HG03139 (cell line): Measurements from ENCODE around the gene PHKB.

ENCODE experiments used
- ATAC-seq: cut with Tn5 transposase; IDR thresholded peaks from one replicate; pipeline ENCODE4 v1.9.1; 2021; ENCODE audit not compliant: unreplicated experiment

Gene PHKB

DNA sequence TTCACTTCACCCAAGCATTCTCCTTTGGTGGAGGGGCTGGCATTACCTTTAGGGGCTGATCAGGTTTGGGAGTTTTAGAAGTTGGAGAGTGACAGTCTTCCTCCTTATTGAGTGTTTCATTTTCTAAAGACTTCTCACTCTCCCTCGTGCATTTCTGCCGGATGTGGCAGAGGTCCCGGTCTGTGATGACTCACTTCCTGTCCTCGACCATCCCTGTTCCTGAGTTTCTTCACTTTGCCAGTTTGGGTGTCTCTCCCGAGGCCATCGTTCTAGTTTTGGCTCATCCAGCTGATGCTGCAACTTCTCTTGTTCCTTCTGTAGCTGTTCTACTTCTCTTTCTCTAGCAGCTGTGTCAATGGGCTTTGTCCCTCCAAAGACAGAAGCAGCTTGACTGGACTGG lies 104.3 kb downstream of the PHKB start:
- ATAC-seq, result no peak

- no peak for ATAC-seq
Observed at GRCh38 chr16:47567321-47567720, 106.2 kb downstream of the PHKB start.

DNA sequence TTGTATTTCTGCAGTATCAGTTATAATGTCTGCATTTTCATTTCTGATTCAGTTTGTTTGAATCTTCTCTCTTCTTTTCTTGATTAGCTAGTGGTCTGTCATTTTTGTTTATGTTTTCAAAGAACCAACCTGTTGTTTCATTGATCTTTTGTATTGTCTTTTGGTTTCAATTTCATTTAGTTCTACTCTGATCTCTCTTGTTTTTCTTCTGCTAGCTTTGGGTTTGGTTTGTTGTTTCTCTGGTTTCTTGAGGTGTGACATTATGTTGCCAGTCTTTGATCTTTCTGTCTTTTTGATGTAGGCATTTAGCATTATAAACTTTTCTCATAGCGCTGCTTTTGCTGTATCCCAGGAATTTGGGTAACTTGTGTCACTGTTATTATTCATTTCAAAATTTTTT lies 107.2 kb downstream of the PHKB start:
- ATAC-seq, result no peak

GRCh38 chr16:47571049-47571448 lies 109.9 kb downstream of the PHKB start:
- no peak for ATAC-seq

GRCh38 chr16:47571711-47572110 lies 110.6 kb downstream of the PHKB start:
- no peak for ATAC-seq

- no peak for ATAC-seq
Observed at GRCh38 chr16:47574091-47575054, 113.2 kb downstream of the PHKB start.

DNA sequence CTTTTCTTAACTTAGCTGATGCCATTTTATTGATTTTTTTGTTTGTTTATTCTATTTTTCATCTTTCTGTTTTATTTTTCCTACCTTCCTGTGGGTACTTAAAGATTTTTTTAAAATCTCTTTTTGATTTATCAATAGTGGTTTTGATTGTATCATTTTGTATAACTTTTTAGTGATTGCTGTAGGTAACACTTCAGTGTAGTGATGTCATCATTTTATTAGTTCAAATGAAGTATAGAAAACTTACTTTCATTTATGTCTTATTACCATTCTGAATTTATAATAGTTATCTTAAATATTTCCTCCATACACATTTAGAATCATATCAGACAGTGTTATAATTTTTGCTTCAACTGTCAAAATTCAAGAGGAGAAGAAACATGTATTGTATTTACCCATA lies 115.9 kb downstream of the PHKB start:
- no peak for ATAC-seq

- ATAC-seq, result no peak
Observed at GRCh38 chr16:47578033-47578432, 116.9 kb downstream of the PHKB start.

DNA sequence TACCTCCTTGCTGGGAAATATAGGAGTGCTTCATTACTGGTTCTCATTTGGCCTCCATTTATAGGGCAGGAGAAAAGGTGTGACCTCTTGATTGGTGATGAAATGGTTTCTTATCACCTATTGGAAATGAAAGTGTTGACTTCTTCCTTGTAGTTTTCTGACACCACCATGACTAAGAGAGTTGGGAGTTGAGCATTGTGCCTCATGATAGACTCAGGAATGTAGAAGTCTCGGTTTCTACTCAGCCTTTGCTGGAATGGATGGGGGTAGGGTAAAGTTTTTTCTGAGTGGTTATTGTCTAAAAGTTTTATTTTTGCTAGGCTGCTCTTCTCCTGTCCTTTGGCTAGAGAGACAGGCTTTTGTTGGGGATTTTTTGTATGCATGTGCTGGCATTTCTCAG lies 117.4 kb downstream of the PHKB start:
- ATAC-seq, result no peak

- ATAC-seq, result no peak
Observed at GRCh38 chr16:47581114-47581513, 120.0 kb downstream of the PHKB start.

DNA sequence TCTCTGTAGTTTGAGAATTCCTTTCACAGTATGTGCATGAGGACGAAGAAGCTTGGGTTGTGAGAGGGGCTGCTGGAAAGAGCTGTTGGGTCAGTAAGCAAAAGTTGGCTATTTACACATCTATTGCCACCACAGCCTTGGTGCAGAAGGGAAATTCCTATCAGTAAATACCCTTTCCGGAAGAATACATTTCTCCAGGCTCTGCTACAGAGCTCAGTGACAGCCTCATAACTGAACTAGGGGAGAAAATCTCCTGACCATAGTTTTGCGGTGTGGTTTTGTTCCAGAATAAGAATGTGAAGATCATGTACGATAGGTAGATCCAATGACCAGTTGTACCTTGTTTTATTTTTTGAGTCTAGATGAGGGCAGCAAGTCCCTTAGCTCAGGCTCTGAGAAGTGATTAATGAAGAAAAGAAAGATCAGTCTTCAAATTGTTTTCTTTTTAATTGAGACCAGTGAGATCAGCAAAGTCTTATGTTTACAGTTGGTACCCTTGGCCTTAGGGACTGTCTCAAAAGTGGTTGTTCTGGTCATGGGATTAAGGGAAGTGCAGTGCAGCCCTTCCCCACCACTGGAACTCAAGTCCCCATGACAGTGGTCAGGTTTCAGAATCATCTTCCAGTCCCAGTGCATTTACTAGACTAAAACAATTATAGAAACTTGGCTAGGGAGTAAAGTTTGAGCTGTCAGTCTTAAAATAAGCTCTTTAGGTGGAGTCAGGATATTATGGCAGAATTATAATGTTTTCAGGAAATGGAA lies 123.5 kb downstream of the PHKB start:
- ATAC-seq, result no peak

DNA sequence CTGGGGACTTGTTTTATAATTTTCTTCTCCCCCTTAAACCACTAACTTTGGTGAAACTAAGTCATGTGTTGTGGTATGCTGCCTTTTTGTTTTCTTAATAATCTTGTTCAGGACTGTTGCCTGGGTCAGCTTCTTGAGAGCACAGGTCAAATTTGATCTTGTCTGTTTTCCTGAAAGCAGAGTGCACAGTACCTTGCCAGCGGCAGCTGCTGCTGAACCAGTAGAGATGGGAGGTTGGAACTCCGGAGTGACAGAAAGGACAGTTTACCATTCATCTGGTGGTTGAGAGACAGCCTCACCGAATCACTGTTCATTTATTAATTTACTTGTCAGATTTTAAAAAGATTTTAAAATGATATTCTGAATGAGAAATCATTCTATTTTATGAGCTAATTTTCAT lies 125.0 kb downstream of the PHKB start:
- ATAC-seq, result no peak

GRCh38 chr16:47590472-47590871 lies 129.3 kb downstream of the PHKB start:
- no peak for ATAC-seq

GRCh38 chr16:47592232-47592631 lies 131.1 kb downstream of the PHKB start:
- no peak for ATAC-seq

GRCh38 chr16:47599512-47599911 lies 138.4 kb downstream of the PHKB start:
- ATAC-seq, result no peak

DNA sequence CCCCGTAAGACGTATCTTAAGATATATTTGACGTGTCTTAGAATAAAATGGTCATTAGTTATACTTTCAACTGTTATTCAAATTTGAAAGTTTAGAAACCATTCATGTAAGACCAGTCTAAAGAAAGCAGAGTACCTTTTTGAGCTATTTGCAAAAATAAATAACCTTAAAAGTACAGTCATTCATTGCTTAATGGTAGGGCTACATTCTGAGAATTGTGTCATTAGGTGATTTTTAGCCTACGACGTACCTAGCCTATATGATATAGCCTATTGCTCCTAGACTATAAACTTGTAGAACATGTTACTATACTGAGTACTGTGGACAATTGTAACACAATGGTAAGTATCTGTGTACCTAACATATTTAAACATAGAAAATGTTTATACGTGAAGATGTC lies 139.2 kb downstream of the PHKB start:
- ATAC-seq, result no peak

DNA sequence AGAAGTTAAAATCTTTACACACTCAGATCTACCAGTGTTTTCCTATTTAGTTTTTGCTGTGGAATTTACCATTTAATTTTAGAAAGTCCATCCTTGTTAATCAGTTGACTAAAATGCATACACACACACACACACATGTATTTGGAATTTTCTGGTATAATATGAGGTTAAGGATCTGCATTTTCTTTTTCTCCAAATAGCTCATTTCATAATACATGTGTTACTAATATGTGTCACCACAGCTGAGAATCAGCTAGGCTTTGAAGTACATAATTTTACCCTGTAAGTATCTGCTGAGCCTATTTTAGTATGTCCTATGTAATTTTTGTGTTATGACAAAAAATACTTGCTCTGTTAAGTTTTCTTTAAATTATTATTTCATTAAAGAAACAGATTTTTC lies 143.2 kb downstream of the PHKB start:
- ATAC-seq, result no peak

DNA sequence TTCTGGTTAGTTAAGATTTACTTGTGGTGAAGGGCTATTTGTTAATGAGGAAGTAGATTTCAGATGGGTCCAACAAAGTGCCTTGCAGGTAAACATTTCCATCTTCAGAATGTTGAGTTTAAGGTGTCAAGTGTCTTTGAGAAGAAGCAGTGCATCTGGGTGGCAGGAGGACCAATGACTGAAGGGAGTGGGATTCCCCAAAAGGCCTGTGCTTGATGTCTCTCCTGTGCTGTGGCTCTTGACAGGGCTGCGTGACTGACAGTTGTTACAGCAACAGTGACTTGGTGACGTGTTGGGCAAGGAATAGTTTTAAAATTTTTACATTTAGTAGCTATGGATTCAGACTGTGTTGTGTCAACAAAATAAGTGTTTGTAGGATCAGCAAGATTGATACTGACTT lies 149.9 kb downstream of the PHKB start:
- no peak for ATAC-seq

- no peak for ATAC-seq
Observed at GRCh38 chr16:47611848-47612493, 150.8 kb downstream of the PHKB start.

DNA sequence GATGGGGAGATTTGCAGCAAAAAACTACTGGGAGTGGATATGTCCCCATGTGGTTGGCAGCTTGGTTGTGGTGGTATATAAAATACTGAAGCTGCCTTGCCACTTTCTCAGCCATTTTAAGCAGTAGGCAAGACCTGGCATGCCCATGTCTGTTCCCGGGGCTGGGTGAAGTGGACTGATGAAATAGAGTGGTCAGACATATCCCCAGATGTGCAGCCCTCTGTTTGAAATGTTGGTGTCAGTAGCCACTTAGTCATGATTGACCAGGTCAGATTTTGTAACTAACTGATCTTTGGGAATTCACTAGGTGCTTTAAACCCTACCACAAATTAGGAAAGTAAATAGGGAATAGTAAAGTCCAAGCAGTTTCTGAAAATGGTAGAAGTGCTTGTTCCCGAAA lies 151.6 kb downstream of the PHKB start:
- ATAC-seq, result no peak

DNA sequence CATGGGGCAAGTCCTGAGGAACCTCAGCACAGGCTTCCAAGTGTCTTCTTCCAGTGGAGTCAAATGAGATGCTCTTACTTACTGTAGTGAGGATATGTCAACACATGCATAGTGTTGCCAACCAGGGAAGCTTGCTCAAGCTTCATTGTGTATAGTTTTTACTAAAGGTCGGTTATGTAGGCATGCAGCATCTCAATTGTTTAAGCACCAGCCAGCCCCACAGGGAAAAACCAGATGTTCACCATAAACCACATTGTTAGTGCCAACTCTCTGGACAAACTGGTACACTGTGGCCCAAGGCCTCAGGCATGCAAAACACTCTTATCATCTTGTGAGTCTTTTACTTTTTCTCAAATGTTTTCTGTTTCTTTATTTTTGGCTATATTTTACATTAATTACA lies 152.1 kb downstream of the PHKB start:
- ATAC-seq, result no peak

DNA sequence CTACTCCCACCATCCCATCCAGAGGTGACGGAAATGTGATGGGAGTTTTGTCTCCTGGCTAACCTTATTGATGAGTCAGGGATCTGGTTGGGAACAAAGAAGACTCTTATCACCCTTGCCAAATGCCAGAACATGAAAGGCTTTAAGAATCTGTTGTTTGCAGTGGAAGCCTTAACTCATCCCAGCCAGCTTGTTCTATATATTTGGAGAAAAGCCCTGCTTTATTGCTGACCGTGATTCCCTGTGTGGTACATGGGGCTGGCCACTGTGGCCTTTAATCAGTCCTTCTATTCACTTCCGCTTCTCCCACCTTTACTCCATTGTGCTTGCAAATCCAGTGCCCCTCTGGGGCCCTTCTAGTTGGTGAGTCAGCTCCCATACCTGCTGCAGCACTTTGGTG lies 156.6 kb downstream of the PHKB start:
- ATAC-seq, result no peak
